HG03066 (cell line): ENCODE results near the gene JAGN1.
"Not testable (repeated sequence)": the region's sequence is repeated elsewhere in the genome, so short reads cannot be mapped to it uniquely, and the experiment has no call there.

Experiments
- ATAC-seq: cut with Tn5 transposase; IDR thresholded peaks from one replicate; pipeline ENCODE4 v1.9.1; 2021; ENCODE audit warnings: low read depth; ENCODE audit not compliant: unreplicated experiment

JAGN1 gene

DNA sequence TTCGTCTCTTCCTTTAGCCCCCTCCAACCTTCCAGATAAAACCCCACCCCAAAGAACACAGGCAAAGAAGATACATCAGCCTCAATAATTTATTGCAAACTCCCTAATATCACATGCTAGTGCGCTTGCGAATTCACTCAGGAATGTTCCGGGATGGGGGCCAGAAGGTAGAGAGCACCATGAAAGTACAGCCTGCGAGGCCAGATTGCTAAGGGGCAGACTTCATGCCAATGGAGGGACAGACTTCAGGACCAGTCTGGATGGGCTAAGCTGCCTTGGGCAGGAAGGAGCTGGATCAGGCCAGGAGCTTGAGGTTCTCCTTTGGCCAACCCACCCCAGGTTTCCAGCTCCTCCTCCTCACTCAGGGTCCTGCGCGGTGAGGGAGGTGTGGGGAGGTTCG, 23.8 kb upstream of the JAGN1 start:
- no peak for ATAC-seq

DNA sequence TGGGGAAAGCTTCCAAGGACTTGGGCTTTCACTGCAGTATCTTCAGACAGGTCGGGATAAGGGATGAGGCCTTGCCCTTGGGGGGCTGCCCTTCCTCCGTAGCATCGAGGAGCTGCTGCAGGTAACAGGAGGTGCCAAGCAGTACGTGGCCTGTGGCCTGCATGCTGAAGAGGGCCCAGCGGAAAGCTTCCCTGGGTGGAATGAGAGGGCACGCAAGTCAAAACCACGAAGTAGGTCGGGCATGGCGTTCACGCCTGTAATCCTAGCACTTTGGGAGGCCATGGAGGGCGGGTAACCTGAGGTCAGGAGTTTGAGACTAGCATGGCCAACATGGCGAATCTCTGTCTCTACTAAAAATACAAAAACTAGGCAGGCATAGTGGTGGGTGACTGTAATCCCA, 23.3 kb upstream of the JAGN1 start:
- no peak for ATAC-seq

DNA sequence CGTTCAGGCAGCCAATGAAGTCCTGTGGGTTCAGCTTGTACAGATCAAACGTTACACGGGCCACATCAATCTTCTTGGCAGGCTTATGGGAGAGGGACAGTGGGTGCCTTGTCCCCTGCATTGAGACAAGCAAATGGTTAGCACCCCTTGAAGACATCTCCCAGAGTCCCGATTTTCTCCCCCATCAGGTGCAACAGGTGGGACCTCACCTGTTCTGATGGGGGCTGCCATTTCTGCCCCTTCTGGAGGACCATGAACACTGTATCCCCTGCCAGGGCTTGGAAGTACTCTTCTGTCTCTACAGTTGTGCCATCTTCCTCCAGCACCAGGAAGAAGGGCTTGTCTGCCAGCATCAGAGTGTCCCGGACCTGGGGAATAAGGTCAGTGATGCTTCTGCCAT, 20.5 kb upstream of the JAGN1 start:
- ATAC-seq: no peak

DNA sequence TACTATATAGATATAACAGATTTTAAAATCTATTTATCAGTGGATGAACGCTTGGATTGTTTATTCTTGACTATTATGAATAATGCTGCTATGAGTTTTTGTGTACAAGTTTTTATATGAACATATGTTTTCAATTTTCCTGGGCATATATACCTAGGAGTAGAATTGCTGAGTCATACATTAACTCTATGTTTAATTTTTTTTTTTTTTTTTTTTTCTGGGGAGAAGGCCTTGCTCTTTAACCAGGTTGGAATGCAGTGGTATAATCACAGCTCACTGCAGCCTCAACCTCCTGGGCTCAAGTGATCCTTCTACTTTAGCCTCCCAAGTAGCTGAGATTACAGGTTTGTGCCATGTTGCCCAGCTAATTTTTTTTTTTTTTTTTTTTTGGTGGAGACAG, 19.4 kb upstream of the JAGN1 start:
- ATAC-seq: no peak

DNA sequence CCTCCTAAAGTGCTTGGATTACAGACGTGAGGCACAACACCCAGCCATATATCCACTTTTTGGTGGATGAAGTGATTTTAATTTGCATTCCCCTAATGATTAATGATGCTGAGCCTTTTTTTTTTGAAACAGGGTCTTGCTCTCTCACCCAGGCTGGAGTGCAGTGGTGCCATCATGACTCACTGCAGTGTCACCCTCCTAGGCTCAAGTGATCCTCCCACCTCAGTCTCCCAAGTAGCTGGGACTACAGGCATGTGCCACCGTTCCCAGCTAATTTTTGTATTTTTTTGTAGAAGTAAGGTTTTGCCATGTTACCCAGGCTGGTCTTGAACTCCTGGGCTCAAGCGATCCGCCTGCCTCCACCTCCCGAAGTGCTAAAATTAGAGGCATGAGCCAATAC, 18.3 kb upstream of the JAGN1 start:
- not testable (repeated sequence) for ATAC-seq

DNA sequence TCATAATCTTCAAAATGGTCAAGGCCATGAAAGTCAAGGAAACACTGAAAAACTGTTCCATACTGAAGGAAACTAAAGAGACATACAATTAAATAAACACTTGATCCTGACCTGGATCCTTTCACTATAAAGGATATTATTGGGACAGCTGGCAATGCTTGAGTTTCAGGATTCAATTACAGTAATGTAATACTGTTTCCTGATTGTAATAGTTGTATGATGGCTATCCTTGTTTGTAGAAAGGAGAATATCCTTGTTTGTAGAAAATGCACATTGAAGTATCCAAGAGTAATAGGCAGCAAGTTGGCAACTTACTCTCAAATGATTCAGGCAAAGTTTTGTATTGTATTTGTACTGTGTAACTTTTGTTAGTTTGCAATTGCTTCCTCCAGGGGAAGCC, 15.0 kb upstream of the JAGN1 start:
- no peak for ATAC-seq

DNA sequence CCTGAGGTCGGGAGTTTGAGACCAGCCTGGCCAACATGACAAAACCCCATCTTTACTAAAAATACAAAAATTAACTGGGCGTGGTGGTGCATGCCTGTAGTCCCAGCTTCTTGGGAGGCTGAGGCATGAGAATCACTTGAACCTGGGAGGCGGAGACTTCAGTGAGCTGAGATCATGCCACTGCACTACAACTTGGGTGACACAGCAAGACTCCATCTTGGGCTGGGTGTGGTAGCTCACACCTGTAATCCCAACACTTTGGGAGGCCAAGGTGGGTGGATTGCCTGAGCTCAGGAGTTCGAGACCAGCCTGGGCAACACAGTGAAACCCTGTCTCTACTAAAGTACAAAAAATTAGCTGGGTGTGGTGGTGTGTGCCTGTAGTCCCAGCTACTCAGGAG, 14.2 kb upstream of the JAGN1 start:
- ATAC-seq: not testable (repeated sequence)

DNA sequence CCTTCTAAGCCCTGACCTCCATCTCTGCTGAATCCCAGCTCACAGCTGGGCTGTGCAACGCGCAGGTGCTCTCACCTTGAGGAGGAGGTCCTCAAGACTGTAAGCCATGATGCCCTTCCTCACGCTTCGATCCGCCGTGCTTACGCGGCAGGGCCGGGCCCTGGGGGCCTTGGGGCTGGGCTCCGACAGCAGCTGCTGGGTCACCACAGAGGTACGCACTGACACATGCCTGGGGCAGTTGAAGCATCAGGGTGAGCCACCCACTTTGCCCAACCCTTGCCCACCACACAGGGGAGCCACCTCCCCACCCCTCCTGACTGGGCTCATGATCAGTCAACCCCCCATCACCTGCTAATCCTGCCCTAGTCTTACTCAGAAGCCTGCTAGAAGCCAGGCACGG, 13.4 kb upstream of the JAGN1 start:
- no peak for ATAC-seq

DNA sequence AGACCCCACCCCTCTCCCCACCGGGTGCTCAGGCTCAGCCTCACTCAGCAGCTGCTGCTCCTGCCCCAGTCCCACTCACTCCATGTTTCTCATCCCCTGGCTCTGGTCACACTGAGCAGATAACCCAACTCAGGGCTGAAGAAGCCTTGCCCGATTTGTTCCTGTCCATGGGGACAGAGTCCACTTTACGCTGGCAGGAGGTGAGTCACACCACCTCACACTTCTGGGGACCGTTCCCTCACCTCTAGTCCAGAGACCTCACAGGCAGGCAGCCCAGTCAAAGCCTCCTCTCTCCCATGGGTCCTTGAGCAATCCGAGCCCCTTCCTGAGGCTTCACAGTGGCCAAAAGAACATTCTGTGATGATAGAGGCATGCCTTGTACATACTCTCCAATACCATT, 11.7 kb upstream of the JAGN1 start:
- no peak for ATAC-seq

DNA sequence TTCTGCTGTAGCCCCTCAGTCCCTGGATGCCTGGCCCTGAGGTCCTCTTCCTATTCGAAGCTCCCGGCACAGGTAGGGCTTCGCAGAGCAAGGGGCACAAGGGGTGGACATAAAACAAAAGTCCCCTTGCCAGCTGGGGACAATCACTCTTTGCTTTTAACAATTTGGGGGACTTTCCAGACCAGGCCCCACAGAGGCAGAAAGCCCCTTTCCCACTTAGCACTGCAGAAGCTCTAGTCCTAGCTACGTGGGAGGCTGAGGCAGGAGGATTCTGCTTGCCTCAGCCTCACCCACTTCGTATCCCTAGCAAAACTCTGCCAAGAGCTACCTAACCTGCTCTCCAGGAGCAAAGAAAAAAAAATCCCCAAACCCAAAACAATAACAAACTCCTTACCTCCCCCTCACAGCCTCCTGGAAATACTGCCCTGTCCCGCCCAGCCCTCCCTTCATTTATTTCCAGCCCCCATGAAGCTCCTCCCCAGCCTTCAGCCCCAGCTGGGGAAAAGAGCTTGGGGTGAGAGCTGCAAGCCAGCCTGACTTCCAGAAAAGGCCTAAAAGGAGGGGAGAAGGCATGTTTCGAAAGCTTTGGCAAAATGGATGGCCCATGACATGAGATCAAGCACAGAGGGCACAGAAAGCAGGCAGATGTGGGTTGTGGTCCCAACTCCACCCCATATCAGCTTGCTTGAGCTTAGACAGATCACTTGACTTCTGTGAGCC, 10.4 kb upstream of the JAGN1 start, which contains the start of gene CIDEC:
Gene CIDEC, minus strand, starts transcription at position 424 of the 720 bp plus-strand sequence. CDS start 1,767 bp downstream, outside the sequence.
- no peak for ATAC-seq

DNA sequence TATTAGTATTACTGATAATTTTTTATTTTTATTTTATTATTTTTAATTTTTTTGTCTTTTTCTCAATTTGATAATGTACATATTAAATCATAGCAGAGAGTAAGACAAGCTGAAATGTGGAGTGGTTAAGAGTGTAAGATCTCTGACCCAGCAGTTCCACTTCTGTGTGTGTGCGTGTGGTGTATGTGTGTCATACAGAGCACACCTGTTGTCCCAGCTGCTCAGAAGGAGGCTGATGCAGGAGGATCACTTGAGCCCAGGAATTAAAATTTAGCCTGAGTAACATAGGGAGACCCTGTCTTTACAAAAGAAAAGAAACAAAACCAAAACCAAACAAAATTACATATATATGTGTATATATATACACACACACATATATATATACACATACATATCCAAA, 9.0 kb upstream of the JAGN1 start:
- ATAC-seq: no peak

DNA sequence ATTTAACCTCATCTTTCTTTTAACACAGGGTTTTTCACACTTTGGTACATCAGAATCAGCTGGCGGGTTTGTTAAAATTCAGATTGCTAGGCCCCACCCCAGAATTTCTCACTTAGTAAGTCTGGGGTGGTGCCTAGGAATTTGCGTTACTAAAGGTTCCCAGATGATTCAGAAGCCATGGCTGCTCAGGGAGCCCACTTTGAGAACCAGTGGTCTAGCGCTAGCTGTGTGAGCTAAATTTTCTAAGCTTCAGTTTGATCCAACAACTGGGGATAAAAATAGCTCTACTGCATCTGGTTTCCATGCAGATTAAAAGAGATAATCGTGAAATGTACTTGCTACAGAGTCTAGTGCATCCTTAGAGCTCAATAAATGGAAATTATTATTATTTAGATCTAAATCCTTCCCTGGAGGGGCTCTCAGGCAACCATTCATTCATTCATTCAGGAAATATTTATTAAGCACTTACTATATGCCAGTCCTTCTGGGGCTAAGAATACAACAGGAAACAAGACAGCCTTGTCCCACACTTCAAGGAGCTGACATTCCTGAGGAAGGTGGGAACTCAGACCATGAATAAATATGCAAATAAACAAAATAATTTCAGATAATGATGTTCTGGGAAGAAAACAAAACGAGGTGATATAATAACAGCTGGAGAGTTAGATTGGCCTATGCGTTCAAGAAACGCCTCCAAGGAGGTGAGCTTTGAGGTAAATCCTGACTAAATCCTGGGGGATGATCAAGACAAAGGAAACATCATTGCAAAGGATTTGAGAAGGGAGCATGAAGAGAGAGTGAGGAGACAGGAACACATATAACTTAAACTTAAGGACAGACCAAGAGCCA, 6.5 kb upstream of the JAGN1 start:
- ATAC-seq: no peak

DNA sequence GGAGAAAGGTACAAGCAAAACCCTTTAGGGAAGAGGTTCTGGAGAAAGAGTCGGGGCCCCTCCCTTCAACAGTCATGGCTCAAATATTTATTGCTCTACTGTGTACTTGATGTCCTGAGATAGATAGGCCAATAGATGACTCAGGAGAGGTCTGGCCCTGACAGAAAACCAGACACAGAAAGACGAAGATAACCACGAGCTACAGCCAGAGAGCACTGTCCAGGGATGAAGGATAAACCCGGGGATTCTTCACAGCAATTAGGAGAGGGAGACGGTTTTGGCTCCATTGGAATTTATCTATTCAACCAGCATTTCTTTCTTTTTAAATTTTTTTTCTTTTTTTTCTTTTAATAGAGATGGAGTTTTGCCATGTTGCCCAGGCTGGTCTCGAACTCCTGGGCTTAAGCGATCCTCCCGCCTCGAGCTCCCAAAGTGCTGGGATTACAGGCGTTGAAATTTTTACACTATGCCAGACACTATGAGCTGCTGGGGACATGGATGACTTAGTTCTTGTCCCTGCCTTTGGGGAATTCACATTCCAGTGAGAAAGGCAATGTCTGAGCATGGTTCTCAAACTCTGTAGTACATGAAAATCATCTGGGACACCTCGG, 5.8 kb upstream of the JAGN1 start:
- no peak for ATAC-seq

DNA sequence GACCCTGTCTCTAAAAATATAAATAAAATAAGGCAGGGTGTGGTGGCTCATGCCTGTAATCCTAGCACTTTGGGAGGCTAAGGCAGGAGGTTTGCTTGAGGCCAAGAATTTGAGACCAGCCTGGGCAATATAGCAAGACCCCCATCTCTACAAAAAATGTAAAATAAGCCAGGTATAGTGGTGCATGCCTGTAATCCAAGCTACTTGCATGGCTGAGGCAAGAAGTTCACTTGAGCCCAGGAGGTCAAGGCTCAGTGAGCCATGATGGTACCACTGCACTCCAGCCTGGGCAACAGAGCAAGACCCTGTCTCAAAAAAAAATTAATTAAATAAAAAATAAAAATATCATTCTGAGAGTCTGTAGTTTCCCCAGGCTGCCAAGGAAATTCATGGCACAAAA, 4.1 kb upstream of the JAGN1 start:
- ATAC-seq: no peak

DNA sequence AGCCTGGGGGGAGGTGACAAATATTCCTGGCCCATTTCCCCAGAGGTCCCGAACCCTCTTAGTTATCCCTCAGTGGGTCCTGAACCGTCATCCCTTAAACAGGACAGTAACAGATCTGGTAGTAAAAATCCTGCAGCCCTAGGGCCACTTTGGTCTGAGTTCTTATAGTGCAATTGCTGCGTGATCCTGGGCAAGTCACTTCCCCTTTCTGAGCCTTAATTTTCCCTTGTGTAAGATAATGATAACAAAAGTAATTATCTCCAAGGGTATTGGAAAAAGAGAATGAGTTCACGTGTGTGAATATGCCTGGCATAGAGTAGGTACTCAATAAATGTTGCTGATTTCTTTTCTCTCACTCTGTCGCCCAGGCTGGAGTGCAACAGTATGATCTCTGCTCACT, 2.9 kb upstream of the JAGN1 start:
- no peak for ATAC-seq

DNA sequence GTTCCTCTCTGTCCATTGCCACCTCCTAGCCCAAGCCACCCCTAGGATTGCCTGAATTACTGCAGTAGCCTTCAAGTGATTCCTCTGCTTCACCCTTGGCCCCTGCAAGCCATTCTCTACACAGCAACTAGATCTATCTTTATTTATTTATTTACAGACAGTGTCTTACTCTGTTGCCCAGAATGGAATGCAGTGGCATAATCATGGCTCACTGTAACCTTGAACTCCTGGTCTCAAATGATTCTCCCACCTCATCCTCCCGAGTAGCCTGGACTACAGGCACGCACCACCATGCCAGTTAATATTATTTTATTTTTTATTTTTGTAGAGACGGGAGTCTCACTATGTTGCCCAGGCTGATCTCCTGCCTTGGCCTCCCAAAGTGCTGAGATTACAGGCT, 1.9 kb upstream of the JAGN1 start:
- ATAC-seq: no peak

DNA sequence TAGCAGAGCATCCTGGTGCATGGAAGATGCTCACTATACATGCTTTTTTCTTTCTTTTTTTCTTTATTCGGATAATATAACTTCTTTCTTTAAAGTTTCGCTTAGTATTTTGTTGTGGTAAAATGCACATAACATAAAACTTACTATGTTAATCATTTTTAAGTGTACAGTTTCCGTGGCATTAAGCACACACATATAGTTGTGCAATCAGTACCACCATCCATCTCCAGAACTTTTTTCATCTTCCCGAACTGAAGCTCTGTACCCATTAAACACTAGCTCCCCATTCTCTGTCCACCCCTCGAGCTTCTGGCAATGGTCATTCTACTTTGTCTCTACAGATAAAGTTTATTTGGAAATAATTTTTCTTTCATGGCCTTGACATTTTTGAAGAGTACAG, 1.0 kb upstream of the JAGN1 start:
- no peak for ATAC-seq

DNA sequence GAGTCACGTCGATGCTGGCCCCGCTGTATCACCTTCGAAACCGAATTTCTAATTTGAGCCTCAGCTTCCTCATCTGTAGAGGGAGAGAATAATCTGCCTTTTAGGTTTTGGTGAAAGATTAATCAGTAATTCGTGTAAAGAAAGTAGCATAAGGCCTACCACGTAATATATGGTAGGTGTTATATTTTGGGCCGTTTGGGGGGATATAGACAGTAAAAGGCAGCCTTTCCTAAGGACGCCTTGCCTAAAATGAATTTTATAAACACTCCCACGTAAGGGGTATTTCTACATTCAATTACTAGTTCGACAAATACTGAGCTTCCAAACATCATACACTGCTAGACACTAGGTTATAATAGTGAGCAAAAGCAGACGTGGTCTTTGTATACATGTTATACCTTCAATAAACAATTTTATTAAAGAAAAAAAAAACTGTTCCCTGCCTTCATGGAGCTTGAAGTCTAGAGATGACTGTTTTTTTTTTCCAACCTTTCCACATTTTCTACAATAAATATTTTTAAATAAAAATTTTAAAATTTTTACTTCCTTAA, 737 bp downstream of the JAGN1 start:
- no peak for ATAC-seq

DNA sequence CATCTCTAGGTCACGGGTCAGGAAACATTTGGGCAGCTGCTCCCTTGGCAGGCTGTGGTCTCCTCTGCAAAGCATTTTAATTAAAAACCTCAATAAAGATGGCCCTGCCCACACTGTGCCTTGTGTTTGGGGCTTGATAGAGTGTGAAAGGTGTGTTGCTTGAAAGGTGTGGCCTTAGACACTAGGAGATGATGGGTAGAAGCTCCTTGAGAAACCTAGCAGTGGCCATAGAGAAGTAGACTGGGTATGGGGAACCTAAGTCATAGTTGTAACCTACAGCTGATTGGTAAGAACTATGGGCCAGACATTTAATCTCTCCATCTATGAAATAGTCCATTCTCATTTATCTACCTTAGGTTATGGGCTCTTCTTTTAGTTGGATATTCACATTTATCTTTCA, 3.3 kb downstream of the JAGN1 start:
- ATAC-seq: no peak

DNA sequence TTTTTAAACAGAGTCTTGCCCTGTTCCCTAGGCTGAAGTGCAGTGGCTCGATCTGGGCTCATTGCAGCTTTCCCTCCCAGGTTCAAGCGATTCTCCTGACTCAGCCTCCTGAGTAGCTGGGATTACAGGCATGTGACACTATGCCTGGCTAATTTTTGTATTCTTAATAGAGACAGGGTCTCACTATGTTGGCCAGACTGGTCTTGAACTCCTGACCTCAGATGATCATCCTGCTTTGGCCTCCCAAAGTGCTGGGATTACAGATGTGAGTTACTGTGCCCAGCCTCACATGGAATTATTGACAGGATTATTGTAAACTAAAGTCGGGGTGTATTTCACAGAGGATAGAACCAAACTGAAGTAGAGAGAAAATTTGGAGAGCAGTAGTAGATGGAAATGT, 5.3 kb downstream of the JAGN1 start:
- not testable (repeated sequence) for ATAC-seq

DNA sequence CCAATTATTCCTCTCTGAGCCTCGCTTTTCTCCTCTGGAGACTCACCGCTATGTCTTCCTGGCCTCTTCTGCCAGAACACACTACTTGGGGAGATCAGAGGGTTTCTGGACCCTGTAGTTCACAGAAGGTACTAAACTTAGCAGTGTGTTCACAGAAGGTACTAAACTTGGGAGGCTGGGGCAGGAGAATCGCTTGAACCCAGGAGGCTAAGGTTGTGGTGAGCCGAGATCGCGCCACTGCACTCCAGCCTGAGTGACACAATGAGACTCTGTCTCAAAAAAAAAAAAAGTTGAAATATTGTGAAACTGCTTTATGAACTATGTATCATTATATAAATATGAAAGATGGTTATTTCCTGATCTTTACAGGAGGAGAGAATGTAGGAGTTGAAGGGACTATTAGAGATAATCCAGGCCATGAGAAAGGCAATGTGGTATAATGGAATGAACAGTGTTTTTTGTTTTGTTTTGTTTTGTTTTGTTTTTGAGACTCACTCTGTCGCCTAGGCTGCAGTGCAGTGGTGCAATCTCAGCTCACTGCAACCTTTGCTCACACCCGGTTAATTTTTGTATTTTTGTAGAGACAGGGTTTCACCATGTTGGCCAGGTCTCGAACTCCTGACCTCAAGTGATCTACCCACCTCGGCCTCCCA, 6.5 kb downstream of the JAGN1 start:
- ATAC-seq: not testable (repeated sequence)
